Activated CD8-positive, alpha-beta memory T cell treated with anti-CD3 and anti-CD28 coated beads for 4 hours (primary cell): ENCODE results near the gene RBPJ.
A peak's percentile ranks its signal among the peaks of the same experiment; 100 is the strongest.

Experiments
- DNase-seq, 2 donors: peaks; one replicate each; pipeline ENCODE4 v3.0.0-alpha.2; 2020; ENCODE audit warnings: low read depth in 2 of 2

The RBPJ gene

DNA sequence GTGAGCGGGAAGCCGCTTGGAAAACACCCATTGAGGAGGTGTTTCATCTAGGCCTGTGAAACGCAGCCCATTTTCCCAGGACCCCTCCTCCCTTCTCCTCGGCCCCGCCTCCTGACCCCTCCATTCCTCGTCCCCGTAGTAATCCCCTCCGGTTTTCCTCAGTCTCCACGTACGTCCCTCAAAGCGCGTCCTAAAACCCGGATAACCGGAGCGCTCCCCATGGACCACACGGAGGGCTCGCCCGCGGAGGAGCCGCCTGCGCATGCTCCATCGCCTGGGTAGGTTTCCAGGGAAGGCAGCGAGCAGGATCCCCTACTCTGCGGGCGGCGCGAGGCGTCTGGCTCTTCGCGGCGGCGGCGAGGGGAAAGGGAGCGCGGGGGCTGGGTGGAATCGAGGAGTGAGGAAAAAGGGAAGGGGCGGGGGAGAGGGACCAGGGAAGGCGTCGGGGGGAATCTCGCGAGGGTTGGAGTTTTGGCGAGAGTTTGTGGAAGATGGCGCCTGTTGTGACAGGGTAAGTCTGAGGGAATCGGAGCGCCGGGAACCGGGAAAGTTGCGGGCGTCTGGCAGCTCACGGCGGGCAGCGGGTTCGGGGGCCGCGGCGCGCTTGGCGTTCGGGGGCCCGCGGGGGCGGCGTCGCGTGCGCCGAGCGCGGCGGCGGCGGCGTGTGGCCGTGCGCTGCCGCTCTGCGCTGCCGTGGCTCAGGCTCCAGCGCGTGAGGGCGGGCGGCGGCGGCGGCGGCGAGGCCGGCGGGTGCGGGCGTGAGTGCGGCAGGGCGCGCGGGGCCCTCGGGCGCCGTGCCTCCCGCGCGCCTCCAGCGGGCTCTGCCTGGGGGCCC, at the start of gene RBPJ:
Gene RBPJ, plus strand, starts transcription at position 477 of the 835 bp plus-strand sequence. Its CDS starts 15 bp downstream, at position 492.
- DNase-seq: peak; percentile 58 to 65

DNA sequence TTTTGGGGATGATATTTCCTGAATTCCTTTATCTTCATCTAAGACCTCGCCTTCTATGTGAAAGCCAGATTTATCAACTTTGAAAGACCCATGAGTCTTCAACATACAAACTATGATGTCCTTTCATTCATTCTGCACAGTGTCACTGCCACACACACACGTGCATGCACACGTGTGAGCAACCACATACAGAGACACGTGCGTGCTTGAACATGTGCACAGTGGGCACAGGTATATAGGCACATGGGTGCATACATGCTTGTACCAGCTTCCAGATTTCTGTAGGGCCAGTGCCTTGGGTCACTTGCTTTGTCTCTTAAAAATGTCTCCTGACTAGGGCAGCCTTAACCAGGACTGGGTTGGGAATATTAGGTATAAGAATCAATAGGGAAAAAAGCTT, 49.1 kb upstream of the RBPJ start:
- DNase-seq: no peak

DNA sequence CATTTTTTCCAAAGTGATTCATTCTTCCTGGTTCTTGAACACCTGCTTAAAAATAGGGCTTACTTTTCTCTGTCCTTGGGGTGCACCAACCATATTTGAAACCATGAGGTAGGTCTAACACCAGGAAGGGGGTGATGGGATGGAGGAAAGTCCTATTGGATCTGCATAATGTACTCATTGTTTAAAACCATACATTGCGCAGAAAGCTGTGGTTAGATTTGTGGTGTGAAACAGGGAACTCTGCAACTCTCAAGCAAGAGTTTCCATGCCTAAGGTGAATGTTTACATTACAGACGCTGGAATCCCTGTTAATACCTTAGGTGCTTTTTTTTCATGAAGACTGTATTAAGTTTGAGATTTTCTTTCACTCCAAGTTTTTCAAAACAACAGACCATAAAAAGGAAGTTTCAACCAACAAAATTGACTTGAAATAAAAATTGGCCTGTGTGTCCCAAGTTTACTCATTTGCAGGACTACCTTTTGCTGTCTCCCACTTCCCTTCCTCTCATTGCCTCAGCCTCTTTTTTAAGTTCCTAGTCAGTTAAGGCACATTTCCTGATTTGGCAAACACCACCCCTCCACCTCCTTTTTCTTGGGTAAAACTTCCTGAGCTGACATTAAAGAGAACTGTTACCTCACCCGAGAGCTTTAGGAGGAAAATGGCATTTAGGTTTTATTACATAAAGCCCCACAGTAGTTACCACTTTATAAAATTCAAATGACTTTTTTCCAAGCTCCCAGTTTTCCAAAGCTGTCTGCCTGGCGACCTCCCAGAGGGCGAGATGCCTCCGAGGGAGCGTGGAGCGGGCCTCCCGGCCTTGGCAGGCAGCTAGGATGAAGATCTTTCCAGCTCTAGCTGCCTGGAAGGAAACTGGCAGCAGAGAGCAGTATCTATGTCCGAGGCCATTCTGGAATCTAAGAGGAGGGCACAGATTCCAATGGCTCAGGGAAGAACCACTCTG, 47.9 kb upstream of the RBPJ start:
- no peak for DNase-seq

DNA sequence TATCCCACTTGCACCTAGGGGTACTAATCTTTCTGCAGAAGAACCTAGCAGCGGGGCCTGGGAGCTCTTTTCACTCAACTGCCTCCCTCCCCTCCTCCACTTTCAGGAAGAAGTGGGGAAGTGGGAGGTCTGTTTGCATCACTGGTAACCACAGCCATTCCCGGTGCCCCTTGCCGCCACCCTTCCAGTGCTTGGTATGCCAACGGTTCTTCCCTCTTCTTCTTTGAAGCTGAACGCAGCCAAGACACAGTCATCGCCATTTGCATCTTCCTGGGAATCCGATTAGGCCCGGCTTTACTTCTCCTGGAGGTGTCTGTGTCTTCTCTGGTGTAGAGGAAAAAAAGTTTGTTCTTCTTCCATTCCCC, 47.2 kb upstream of the RBPJ start:
- no peak for DNase-seq

DNA sequence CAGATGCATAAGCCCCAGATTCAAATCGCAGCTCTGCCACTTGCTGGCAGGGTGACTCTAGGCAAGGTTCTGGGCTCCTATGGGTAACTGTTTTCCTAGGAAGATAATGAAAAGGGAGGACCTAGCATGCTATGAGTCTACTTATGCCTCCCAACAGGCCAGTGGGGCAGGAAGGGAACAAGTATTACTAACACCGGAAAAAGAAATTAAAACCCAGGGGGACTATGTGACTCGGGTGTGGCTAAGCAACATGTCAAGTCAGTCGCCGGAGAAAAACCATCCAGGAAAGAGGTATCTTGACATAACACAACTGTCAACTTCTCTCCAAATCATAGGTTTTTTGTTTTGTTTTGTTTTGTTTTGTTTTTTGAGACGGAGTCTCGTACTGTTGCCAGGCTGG, 45.5 kb upstream of the RBPJ start:
- no peak for DNase-seq

DNA sequence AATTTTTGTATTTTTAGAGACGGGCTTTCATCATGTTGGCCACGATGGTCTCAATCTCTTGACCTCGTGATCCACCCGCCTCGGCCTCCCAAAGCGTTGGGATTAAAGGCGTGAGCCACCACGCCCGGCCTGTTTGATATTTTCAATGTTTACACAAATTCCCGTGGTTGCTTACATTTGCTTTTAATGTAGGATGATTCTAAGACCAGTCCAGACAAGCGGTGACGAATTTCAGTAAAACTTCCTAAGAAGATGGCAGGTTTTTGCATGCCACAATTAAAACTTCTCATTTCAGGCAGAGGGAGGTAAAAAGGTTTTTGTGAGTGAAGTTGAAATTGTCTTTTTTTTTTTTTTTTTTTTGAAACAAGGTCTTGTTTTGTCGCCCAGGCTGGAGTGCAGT, 41.4 kb upstream of the RBPJ start:
- DNase-seq: no peak

DNA sequence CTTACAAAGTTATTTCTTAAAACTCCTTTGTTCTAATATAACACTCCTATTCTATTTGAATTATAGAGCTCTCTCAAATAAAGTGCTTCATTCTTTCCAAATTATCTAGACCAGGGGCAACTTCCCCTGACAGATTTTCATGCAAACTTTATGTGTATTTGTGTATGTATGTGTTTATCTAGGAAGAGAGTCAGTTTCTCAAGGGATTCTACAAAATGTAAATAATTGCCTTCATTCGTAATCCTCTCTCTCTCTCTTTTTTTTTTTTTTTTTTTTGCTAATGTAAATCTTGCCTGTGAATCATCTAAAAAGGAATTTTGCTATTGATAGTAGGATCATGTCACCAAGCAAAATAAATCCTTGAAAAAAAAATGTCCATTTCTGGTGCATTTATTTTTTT, 38.9 kb upstream of the RBPJ start:
- no peak for DNase-seq

DNA sequence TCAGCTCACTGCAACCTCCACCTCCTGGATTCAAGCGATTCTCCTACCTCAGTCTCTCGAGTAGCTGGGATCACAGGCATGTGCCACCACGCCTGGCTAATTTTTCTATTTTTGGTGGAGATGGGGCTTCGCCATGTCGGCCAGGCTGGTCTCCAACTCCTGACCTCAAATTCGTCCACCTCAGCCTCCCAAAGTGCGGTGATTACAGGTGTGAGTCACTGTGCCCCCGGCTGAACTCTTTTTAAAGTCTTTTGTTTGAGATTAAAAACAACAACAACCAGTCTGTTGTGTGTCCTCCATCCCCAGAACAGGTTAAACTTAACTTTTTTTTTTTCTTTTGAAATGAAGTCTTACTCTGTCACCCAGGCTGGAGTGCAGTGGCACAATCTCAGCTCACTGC, 36.3 kb upstream of the RBPJ start:
- no peak for DNase-seq

DNA sequence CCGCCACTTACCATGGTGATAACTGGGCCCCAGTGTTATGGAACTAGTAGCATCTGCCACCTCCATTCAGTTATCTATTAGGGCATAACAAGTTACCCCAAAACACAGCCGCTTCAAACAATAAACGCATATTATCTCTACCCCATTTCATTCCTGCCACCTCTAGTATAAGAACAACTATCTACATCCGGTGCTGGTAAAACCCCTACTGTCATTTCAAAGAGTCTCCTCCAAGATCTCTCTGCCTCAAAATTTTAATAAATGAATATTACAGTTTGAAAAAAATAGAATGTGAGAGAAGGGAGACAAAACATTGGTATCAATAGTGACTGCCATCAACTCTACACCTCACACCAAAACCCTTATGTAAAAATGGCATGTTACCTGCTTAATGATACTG, 35.5 kb upstream of the RBPJ start:
- DNase-seq: no peak

DNA sequence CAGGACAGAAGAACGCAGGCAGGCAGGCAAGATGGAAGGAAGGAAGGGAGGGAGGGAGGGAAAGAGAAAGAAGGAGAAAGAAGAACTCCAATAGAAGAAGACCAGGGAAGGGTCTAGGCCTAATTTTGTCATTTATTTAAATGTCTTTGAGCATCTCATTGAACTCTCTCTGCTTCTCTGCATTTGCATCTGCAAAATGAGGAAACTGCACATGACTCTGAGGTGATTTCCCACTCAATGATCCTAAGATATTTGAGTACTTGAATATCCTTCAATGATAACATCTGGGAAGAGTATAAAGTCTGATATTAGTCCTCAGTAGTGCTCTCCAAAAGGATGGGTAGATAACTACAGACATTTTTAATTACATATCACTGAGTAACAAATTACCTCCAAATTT, 33.1 kb upstream of the RBPJ start:
- DNase-seq: no peak

DNA sequence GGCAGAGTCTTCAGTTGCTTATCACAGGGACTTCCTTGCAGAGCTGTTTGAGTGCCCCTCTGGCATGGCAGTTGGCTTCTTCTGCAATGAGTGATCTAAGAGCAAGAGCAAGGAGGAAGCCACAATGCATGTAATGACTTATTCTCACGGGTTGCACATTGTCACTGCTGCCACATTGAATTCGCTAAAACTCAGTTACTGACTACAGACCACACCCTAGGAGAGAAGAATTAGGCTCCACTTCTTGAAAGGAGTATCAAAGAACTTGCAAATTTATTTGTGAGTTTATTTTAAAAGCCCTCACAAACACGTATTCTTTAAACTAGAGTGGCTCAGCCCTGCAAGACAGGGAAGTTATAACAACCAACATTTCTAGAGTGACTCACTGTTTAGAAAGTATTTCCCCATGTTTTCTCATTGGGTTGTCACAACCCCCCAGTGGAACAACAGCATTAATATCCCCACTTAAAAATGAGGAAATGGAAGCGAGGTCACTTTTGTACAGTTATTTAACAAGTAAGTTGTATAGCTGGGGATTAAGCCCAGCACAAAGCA, 32.4 kb upstream of the RBPJ start:
- DNase-seq: no peak

DNA sequence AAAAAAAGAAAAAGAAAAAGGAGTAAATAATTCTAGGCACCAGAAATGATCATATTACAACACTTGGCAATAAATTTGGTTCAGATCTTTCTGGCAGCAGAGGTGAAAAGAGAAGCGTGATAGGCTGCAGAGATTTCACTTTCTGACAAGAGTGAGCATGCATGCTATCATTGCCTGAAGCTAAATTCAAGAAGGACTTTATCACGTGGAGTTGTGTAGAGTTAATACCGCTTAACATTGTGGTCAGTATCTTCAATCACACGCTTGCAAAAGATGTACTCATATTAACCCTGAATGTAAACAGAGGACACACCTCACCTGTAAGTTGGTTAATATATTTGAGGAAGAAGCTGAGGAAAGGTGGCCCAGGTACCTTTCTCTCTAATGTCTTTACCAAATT, 31.4 kb upstream of the RBPJ start:
- DNase-seq: no peak

DNA sequence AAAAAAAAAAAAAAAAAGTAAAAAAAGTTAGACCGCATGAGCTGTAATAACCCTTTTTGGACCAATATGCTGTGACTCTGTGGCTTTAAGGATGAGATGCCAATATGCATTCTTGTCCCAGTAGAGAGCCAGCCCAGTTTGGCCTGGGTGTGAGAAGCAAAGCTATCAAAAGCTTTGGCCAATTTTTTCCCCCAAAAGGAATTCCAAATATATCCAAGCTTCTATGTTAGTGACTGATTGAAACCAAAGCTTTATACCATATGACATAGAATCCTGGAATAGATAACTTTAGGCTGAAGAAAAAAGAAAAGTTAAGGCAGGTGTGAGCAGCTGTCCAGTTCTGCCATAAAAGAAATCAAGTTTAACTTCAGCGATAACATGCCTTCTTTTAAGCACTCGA, 30.5 kb upstream of the RBPJ start:
- no peak for DNase-seq

DNA sequence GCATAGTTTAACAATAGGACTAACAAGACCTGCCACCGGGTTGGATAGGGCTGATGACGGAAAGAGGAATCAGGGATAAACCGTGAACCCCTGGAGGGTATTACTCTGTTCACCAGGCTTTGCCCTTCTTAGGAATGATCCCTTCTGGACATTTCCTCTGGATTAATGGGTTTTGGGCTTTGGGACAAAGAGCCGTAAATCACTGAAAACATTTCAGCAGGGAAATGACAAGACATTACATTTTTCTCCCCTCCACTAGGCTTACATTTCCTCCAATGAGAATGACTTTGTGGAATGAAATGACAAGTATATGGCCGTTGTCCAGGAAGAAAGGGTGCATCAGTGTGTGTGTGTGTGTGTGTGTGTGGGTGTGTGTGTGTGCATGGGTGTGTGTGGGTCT, 25.9 kb upstream of the RBPJ start:
- DNase-seq: no peak

DNA sequence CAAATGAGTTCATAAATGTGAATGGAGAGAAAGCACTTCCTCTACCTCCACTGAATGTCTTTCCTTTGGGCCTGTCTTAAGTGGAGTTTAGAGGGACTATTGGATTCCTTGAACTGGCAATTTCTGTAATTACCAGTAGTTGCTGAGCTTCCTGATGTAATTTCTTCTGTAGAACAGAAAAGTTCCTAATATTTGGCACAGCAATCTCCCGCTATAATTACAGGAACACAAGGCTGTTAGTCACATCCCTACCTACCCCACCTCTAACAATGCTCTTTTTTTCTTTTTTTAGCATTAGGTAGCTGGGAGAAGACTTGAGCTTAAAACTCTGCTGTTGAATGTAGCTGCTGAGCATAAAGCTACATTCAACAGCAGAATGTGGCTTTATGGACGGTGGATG, 24.8 kb upstream of the RBPJ start:
- no peak for DNase-seq

DNA sequence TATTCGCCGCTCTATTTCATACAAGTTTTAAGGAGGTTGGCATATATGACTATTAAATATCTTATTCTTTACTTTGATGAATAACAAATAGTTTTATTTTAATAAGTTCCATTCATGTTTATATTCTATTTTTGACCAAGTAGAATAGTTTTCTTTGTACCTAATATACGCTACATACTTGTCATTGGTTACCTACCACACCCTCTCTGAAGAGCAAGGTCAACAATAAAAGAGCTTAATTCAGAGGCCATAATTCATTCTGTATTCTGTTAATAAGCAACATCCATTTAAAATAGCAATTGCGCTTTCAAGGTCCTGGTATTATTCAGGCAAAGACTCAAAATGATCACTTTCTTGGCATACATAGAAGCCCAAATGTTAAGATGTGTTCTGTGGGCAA, 24.3 kb upstream of the RBPJ start:
- DNase-seq: no peak

DNA sequence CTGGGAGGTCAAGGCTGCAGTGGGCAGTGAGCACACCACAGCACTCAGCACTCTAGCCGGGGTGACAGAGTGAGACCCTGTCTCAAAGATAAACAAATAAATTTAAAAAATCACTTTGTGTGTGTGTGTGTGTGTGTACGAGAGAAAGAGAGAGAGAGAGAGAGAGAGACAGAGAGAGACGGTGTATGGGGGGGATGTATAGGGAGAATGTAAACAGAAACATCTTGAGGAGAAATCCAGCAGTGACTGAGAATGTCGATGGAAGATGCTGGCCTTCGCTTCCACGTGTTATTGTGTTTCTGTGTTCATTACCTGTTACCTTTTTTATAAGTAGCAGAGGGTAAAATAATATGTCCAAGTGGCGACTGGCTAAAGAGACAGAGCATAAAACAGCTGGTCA, 23.6 kb upstream of the RBPJ start:
- DNase-seq: no peak

DNA sequence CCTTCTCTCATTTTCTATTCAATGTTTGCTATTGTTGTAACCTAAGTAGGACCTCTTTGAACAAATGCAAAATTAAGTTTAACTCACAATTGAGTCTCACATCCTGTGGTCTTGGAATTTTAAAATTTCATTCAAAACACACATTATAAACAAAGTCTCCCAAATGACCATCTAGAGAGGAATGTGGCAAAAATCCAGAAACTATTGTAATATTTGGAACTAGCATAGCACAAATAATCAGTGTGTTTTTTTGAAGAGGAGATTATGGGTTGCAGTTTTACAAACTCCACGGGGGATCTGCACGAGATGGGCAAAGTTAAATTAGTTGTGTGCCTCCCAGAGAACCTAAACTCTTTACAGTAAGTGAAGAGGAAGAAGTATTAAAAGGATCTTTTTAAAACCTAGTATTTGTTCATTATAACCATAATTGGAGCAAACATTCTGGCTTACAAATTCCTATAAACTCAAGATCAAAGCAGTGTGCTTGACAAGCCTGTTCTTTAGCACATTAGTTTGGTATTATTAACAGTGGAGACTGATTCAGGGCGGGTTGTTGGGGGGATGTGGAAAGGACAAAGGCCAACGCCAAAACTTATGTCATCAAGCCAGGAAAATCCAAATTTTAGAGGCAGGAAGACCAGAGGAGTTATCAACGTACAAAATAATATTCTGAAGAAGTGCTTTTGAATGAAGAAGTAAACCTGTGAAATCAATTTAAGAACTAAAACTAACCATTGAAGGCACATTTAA, 22.4 kb upstream of the RBPJ start:
- DNase-seq: no peak

DNA sequence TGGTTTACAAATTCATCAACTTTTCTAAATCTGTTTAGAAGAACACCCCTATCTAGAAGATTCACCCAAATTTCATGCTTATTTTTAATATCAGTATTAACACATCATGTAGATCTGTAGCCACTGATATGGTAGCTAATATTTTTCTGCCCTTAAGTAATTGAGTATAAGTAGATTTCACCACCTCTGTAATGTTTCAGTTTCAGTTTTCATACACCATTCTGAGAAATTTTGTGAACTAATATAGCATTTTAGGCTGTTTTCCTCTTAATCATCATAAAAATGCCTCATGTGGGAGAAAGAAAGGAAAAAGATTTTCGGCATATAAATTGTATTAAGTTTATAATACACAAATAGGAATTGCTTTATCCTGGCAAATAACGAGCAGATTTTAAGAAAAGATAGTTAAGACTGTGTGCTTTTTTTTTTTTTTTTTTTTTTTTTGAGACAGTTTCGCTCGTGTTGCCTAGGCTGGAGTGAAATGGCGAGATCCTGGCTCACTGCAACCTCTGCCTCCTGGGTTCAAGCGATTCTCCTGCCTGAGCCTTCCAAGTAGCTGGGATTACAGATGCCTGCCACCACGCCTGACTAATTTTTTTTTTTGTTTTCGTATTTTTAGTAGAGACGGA, 21.4 kb upstream of the RBPJ start:
- no peak for DNase-seq

DNA sequence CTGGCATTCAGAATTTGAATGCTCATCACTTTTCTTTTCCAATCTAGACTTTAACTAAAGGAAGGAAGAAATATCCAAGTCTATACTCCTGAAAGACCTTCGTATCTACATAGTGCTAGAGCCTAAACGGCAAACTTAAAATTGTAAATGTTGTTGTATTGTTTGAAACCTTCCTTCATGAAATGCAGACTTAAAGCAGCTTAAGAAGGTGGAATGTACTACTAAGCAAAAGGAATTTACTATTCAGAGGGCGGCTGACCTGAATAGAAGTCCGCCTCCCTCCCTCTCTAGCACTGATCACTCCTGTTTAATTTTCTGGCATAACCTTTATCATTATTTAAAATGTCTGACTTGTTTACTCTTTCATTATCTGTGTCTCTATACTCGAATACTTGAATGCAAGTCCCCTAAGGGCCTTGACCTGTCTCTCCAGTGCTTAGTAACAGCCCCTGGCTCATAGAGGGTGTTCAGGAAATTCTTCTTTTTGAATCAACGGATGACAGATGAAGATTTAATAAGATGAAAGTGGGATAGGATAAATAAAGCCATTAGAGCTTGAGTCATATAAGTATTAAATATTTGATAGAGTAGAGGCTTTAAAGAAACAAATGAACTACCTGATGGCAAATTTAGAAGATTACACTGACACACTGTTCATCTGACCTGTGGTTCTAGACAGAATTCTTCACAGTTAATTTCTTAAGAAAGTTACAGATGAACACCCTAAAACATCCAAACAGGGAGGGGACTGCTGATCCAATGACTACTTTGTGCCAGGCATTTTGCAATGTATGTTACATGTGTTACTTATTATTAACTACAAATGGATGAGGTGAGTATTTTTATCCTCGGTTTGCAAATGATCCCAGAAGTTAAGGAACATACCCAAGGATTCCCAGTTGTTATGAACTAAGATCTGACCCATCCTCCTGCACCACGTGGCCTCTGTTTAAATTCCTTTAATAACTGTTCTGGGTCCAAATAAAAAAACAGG, 20.2 kb upstream of the RBPJ start:
- no peak for DNase-seq
